ENCODE data around the gene SNTG2. TPM values are rescaled to one million over a fixed set of nuclear protein-coding genes. Genes with fewer than 3 reads are reported as not detected.

SNTG2 gene
- total and polyA plus RNA-seq, 2 of the 13 experiments (the other 11 are each of a cell fraction or from before 2014, with no cell fraction given): not detected

- POLR2A ChIA-PET: no interaction called here
- Histone ChIP-seq H3K4me3 (replicated peaks in 1 of 3; ENCODE audit: insufficient read depth in 1 of 3, low read depth in 2 of 3, low read length in 3 of 3) (no peak overlapping the region), H3K27me3 (ENCODE audit: control insufficient read depth in 1 of 2, insufficient read depth in 2 of 2, low read length in 2 of 2) (peaks cover 0 to 23% of the 10 kb centered on the region in 2 experiments; a peak in 1 of 5 replicates), H3K36me3 (replicated peaks in 1 of 2; ENCODE audit: control insufficient read depth in 1 of 2, insufficient read depth in 2 of 2, low read length in 2 of 2) (no peaks in the 10 kb centered on the region), H3K79me2 (ENCODE audit: insufficient read depth, low read length) (no peaks in the 10 kb centered on the region), H3K4me1 (ENCODE audit: insufficient read depth, low read length) (no peaks in the 10 kb centered on the region), H3K27ac (ENCODE audit: extremely low read length, insufficient read depth, low read length) (no peak overlapping the region), H3K9ac (ENCODE audit: insufficient read depth, low read depth, low read length) (no peak overlapping the region), H3K9me3 (ENCODE audit: low read length) (no peaks in the 10 kb centered on the region), H4K20me1 (ENCODE audit: insufficient read depth, low read length) (no peaks in the 10 kb centered on the region), H2AFZ (ENCODE audit: low read length) (no peak overlapping the region), H3K4me2 (ENCODE audit: low read depth, low read length) (no peak overlapping the region)
- in situ Hi-C loops (cut with HindIII; ENCODE audit: extremely low pct_ligation_motif_present, low pct_unique_long_range_greater_than_20kb): no loop called here
- WGBS (ENCODE audit: low lambda C conversion rate): 8% methylated on average over 8 of the region's 8 CpGs
- ATAC-seq: no peak; the same call in 2 of the 3 replicates
- no peak for FAIRE-seq
- intact Hi-C loops (cut with micrococcal nuclease; ENCODE audit: unreplicated experiment): no loop called here
- TF ChIP-seq SIN3B (IDR thresholded peaks at IDR 0.05; ENCODE audit: low read length) (no peak), MED13 (CRISPR knock-in tag; IDR thresholded peaks at IDR 0.05) (no peak), CAMTA2 (CRISPR knock-in tag; IDR thresholded peaks at IDR 0.05; ENCODE audit: borderline replicate concordance) (no peak), FOXC1 (CRISPR knock-in tag; IDR thresholded peaks at IDR 0.05; ENCODE audit: borderline replicate concordance) (no peak), MEIS2 (CRISPR knock-in tag; IDR thresholded peaks at IDR 0.05) (no peak), ZNF205 (CRISPR knock-in tag; IDR thresholded peaks at IDR 0.05) (no peak), SRSF1 (optimal IDR thresholded peaks at IDR 0.05; ENCODE audit: low read depth, low read length) (no peak), ELF4 (CRISPR knock-in tag; IDR thresholded peaks at IDR 0.05; ENCODE audit: borderline replicate concordance) (no peak), AKAP8 (CRISPR knock-in tag; IDR thresholded peaks at IDR 0.05) (no peak), MBNL3 (CRISPR knock-in tag; conservative IDR thresholded peaks at IDR 0.05) (no peak), ZNF841 (CRISPR knock-in tag; IDR thresholded peaks at IDR 0.05; ENCODE audit: borderline replicate concordance) (no peak), TAF15 (IDR thresholded peaks at IDR 0.05; ENCODE audit: low read depth, low read length, poor library complexity, severe bottlenecking) (no peak), ZNF362 (CRISPR knock-in tag; IDR thresholded peaks at IDR 0.05; ENCODE audit: borderline replicate concordance) (no peak), ZNF331 (CRISPR knock-in tag; IDR thresholded peaks at IDR 0.05) (no peak), NR2C2 (CRISPR knock-in tag; IDR thresholded peaks at IDR 0.05; ENCODE audit: borderline replicate concordance) (no peak), ZNF18 (CRISPR knock-in tag; IDR thresholded peaks at IDR 0.05; ENCODE audit: insufficient replicate concordance) (no peak)
- CTCF ChIA-PET (ENCODE audit: low intra/inter-chr PET ratio, low total read pairs): no interaction called here
- DNase-seq (ENCODE audit: low spot score): no peak
- BruUV-seq (replicated peaks): no TSS peak
Measured at GRCh38 chr2:989781-990467, 39.3 kb downstream of the SNTG2 start.
